ENCODE results near the gene PABPN1L. TPM values are rescaled to one million over a fixed set of nuclear protein-coding genes. Genes with fewer than 3 reads are reported as not detected.
"Not testable (repeated sequence)": the region's sequence is repeated elsewhere in the genome, so short reads cannot be mapped to it uniquely, and the experiment has no call there.

Gene PABPN1L
- total and polyA plus RNA-seq, 2 of the 8 experiments (the other 6 are each of a cell fraction or from before 2014, with no cell fraction given), result not detected

DNA sequence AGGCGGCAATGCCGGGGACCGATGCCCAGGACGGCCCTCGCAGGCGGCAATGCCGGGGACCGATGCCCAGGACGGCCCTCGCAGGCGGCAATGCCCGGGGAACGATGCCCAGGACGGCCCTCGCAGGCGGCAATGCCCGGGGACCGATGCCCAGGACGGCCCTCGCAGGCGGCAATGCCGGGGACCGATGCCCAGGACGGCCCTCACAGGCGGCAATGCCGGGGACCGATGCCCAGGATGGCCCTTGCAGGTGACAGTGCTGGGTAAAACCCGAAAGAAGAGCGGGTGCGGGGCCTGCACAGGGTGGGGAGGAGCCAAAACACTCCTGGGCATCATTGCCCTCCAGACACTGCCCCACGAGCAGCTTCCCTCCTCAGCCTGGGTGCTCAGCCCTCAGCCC lies 42.8 kb downstream of the PABPN1L start:
- H3K27me3 ChIP-seq (replicated peaks in 1 of 4; ENCODE audit: control insufficient read depth in 3 of 4, extremely low read depth in 1 of 4, insufficient read depth in 3 of 4, low read length in 3 of 4), result not testable (repeated sequence)
- WGBS, 2 experiments (ENCODE audit: extremely low coverage in 1 of 2, insufficient coverage in 1 of 2, insufficient read length in 1 of 2, insufficient replicate concordance in 2 of 2, low coverage in 1 of 2, low lambda C conversion rate in 2 of 2, missing lambda C conversion rate in 1 of 2), result 94% methylated on average over 13 of the region's 31 CpGs; no CpG with 5 or more reads in 1 of the 2 experiments

More for the DNA sequence above, 42.8 kb downstream of the PABPN1L start:
- not testable (repeated sequence) for H3K36me3 ChIP-seq (ENCODE audit: control insufficient read depth in 2 of 4, insufficient read depth in 4 of 4, low read length in 3 of 4); H3K4ac ChIP-seq (replicated peaks; ENCODE audit: insufficient read length, low read depth, low read length); H3K9ac ChIP-seq (replicated peaks in 1 of 4; ENCODE audit: extremely low read depth in 1 of 4, low read depth in 3 of 4, low read length in 3 of 4); H3K23me2 ChIP-seq (ENCODE audit: low read depth, low read length); H3K56ac ChIP-seq (replicated peaks; ENCODE audit: insufficient read length, low read depth, low read length); H4K20me1 ChIP-seq (replicated peaks in 1 of 2; ENCODE audit: control insufficient read depth in 1 of 2, insufficient read depth in 2 of 2, low read length in 2 of 2); H4K5ac ChIP-seq (ENCODE audit: insufficient read length, low read depth, low read length); H3K9me3 ChIP-seq (ENCODE audit: insufficient read depth in 2 of 2, low read depth in 1 of 2, low read length in 1 of 2); H2BK15ac ChIP-seq (ENCODE audit: low read length); H3K4me1 ChIP-seq (replicated peaks in 1 of 4; ENCODE audit: control insufficient read depth in 3 of 4, insufficient read depth in 4 of 4, low read length in 3 of 4); H3K27ac ChIP-seq (ENCODE audit: low read depth, low read length); H2BK5ac ChIP-seq (ENCODE audit: low read depth, low read length); H3K14ac ChIP-seq (ENCODE audit: insufficient read length); FAIRE-seq; H2AFZ ChIP-seq (ENCODE audit: low read length); H3K79me2 ChIP-seq (ENCODE audit: control insufficient read depth in 1 of 2, insufficient read depth in 2 of 2, low read length in 2 of 2); DNase-seq (ENCODE audit: low read depth in 1 of 2, low spot score in 2 of 2); H3K4me3 ChIP-seq (ENCODE audit: extremely low read depth in 1 of 4, insufficient read depth in 2 of 4, low read depth in 3 of 4, low read length in 4 of 4); H3K23ac ChIP-seq (ENCODE audit: insufficient read length); H4K8ac ChIP-seq (ENCODE audit: extremely low read depth, insufficient read depth, low read length); H3K4me2 ChIP-seq (ENCODE audit: insufficient read depth in 1 of 2, low read depth in 2 of 2, low read length in 2 of 2); H3K79me1 ChIP-seq (ENCODE audit: low read depth, low read length); H2AK5ac ChIP-seq (ENCODE audit: low read depth, low read length); H2BK120ac ChIP-seq (replicated peaks; ENCODE audit: low read depth, low read length); H3K18ac ChIP-seq (ENCODE audit: extremely low read depth, low read length); H4K91ac ChIP-seq (replicated peaks; ENCODE audit: insufficient read length, low read length); H2BK12ac ChIP-seq (ENCODE audit: low read depth, low read length); H2BK20ac ChIP-seq (ENCODE audit: low read length)
- ChIA-PET POLR2A (ENCODE audit: partially characterized antibody) (interaction anchor here (9.0 kb wide), 1 partner anchor 14 kb away, joined by 77 read pairs; the partner anchor contains the start of gene APRT), CTCF (ENCODE audit: partially characterized antibody) (interaction anchor here (1.0 to 1.6 kb wide), 2 partner anchors 9 to 30 kb away, joined by 3 read pairs; no protein-coding TSS in a partner anchor)

Measured in H1 (cell line).